Measurements from ENCODE around the gene GARRE1. TPM values are rescaled to one million over a fixed set of nuclear protein-coding genes. Genes with fewer than 3 reads are reported as not detected.

The GARRE1 gene
- total RNA-seq, 4 donors from 2014 or later = 14.3 to 30.3 (median 21.9) TPM

- Histone ChIP-seq H3K4me1 (peaks cover 0 to 6% (median 0%) of the 10 kb centered on the region in 3 donors), H3K9me3 (no peaks in the 10 kb centered on the region), H3K36me3 (peaks cover 10 to 100% of the 10 kb centered on the region in 2 donors), H3K4me3 (no peak overlapping the region), H3K27me3 (no peaks in the 10 kb centered on the region), H3K27ac (no peak overlapping the region)
- TF ChIP-seq EP300 (IDR thresholded peaks at IDR 0.05) (no peak), POLR2AphosphoS5 (IDR thresholded peaks at IDR 0.05) (no peak)
- WGBS, 2 donors (ENCODE audit: low coverage in 1 of 2) = 80 to 97% methylated on average over 1 to 2 of the region's 2 CpGs
- ATAC-seq = no peak
Measured at GRCh38 chr19:34226036-34226435, 28.3 kb upstream of the GARRE1 start.

DNA sequence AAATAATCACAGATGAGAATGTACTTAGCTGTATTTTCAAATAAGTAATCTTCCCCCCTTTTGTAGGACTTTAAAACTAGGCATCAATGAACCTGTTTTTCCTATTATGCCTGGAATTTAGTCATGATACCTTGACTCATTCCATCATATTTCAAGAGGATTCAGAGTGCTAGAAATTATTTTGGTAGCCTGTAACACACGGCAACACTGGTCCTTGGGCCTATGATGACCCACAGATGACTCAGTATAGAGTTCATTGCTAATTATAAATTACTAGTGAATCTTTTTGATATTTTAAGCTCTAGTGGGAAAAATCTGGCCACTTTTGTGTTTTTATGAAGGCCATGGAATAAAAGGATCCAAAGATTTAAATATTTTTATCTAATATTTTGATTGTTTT, 26.0 kb upstream of the GARRE1 start:
- no peaks in the 10 kb centered on the region for H3K27me3 ChIP-seq
- H3K4me3 ChIP-seq = no peak overlapping the region
- H3K4me1 ChIP-seq = peaks cover 0 to 21% (median 7%) of the 10 kb centered on the region in 3 donors
- 14 to 20% methylated on average over 1 of the region's 1 CpG for WGBS, 2 donors (ENCODE audit: low coverage in 1 of 2)
- H3K36me3 ChIP-seq = peaks cover 2 to 81% of the 10 kb centered on the region in 2 donors
- H3K9me3 ChIP-seq = no peaks in the 10 kb centered on the region
- ATAC-seq = no peak
- H3K27ac ChIP-seq = no peak overlapping the region
- TF ChIP-seq CTCF (IDR thresholded peaks at IDR 0.05) (no peak), POLR2A (IDR thresholded peaks at IDR 0.05) (no peak), POLR2AphosphoS5 (IDR thresholded peaks at IDR 0.05) (no peak), EP300 (IDR thresholded peaks at IDR 0.05) (no peak)

GRCh38 chr19:34228762-34229161, 25.6 kb upstream of the GARRE1 start:
- WGBS, 2 donors (ENCODE audit: low coverage in 1 of 2) = 86 to 92% methylated on average over 3 of the region's 3 CpGs
- no peak for TF ChIP-seq POLR2AphosphoS5 (IDR thresholded peaks at IDR 0.05)
- no peak for TF ChIP-seq CTCF (IDR thresholded peaks at IDR 0.05)
- no peak for TF ChIP-seq EP300 (IDR thresholded peaks at IDR 0.05)
- TF ChIP-seq POLR2A (IDR thresholded peaks at IDR 0.05) = no peak
- Histone ChIP-seq H3K4me3 (no peak overlapping the region), H3K9me3 (no peaks in the 10 kb centered on the region), H3K27me3 (no peaks in the 10 kb centered on the region), H3K4me1 (peaks cover 0 to 25% (median 8%) of the 10 kb centered on the region in 3 donors), H3K27ac (no peak overlapping the region), H3K36me3 (peaks cover 0 to 77% of the 10 kb centered on the region in 2 donors)
- ATAC-seq = no peak

- H3K27me3 ChIP-seq = no peaks in the 10 kb centered on the region
- H3K4me1 ChIP-seq = peaks cover 0 to 33% (median 8%) of the 10 kb centered on the region in 3 donors
- TF ChIP-seq CTCF (IDR thresholded peaks at IDR 0.05) = no peak
- TF ChIP-seq POLR2AphosphoS5 (IDR thresholded peaks at IDR 0.05) = no peak
- no peak for TF ChIP-seq EP300 (IDR thresholded peaks at IDR 0.05)
- TF ChIP-seq POLR2A (IDR thresholded peaks at IDR 0.05) = no peak
- peaks cover 0 to 68% of the 10 kb centered on the region in 2 donors for H3K36me3 ChIP-seq
- H3K9me3 ChIP-seq = no peaks in the 10 kb centered on the region
- 88 to 94% methylated on average over 3 to 4 of the region's 4 CpGs for WGBS, 2 donors (ENCODE audit: low coverage in 1 of 2)
- H3K4me3 ChIP-seq = no peak overlapping the region
- no peak for ATAC-seq
- no peak overlapping the region for H3K27ac ChIP-seq
Measured at GRCh38 chr19:34229721-34230120, 24.6 kb upstream of the GARRE1 start.

DNA sequence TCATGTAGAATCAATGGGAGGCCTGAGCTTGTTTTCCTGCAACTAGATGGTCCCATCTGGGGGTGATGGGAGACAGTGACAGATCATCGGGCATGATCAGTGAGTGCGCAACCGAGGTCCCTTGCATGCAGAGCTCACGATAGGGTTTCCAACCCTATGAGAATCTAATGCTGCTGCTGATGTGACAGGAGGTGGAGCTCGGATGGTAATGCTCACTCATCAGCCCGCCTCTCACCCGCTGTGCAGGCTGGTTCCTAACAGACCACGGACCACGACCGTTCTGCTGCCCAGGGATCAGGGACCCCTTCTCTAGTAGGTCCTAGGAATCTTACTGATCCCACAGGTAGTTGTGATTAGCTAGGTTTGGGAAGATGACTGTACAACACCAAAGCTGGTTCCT, 23.5 kb upstream of the GARRE1 start:
- no peak overlapping the region for H3K27ac ChIP-seq
- H3K36me3 ChIP-seq = peaks cover 0 to 57% of the 10 kb centered on the region in 2 donors
- WGBS, 2 donors (ENCODE audit: low coverage in 1 of 2) = 40 to 79% methylated on average over 1 to 10 of the region's 10 CpGs
- peaks cover 0 to 30% (median 8%) of the 10 kb centered on the region in 3 donors for H3K4me1 ChIP-seq
- H3K27me3 ChIP-seq = no peaks in the 10 kb centered on the region
- H3K4me3 ChIP-seq = no peak overlapping the region
- no peaks in the 10 kb centered on the region for H3K9me3 ChIP-seq
- TF ChIP-seq POLR2AphosphoS5 (IDR thresholded peaks at IDR 0.05) (no peak), POLR2A (IDR thresholded peaks at IDR 0.05) (no peak), CTCF (IDR thresholded peaks at IDR 0.05) (no peak), EP300 (IDR thresholded peaks at IDR 0.05) (no peak)
- no peak for ATAC-seq
